HG02840 (cell line): ENCODE results near the gene STAMBP.
"Not testable (repeated sequence)": the region's sequence is repeated elsewhere in the genome, so short reads cannot be mapped to it uniquely, and the experiment has no call there.

Source experiments
- ATAC-seq: cut with Tn5 transposase; IDR thresholded peaks from one replicate; pipeline ENCODE4 v1.9.1; 2021; ENCODE audit warnings: mild to moderate bottlenecking, moderate library complexity, moderate number of reproducible peaks; ENCODE audit not compliant: unreplicated experiment, low FRiP score

STAMBP gene

DNA sequence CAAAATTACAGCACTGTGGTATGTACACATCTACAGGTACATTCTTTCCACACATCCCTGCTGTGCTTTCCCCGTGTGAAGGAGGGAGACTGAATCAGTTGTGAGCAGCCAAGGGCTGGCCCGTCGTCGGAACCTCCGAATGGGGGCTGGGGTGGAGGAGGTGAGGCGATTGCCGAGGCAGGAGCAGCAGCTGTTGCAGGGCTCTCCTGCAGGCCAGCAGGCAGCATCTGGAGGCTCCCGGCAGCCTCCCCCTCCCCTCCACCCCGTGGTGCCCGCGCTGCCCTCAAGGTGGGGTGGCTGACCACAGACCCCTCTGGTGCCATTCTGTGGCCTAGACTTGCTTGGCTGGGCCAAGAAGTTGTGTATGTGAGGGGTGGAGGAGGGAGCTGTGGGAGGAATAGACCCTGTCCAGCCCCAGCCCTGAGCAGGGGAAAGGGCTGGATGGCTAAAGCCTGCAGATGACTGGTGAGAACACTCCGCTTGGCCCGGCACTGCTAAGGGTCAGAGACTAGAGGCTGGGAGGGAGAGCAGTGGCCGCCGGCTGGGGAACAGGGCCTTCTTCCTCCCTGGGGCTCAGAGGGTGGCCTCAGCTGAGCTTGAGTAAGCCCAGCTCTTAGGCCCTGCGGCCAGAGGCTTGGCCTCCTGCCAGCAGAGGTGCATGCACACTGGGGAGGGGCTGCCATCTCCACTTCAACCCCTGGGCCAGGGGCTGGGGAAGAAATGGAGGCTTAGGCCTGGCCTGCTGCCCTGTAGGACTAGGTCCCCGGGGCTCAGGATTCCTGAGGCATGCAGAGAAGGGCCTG is 7.6 kb downstream of the STAMBP start:
- ATAC-seq, result no peak

DNA sequence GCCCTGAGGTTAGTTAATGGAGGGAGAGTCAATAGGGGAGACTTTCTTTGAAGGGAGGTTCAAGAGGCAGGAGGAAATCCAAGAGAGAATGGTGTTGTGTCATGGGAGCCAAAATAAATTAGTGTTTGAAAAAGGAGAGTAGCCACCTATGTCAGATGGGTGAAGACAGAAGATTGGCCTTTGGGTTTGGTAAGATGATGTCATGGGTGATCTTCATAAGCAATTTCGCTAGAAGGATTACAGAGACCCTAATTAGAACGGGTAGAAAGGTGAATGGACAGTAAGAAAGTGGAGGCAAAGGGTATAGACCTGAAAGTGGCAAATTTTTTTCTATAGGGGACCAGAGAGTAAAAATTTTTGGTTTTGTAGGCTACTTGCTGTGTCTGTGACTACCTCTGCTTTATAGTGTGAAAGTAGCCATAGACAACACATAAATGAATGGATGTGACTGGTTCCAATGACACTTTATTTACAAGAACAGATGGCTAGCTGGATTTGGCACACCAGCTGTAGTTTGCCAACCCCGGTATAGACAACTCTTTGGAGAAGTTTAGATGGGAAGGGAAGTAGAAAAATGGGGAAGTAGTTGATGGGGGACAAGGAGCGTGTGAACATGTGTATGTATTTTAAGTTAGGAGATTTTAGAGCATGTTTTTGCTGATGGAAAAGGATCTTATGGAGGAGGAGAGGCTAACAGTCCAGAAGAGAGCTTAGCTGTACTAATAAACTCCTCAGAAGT is 9.3 kb downstream of the STAMBP start:
- no peak for ATAC-seq

DNA sequence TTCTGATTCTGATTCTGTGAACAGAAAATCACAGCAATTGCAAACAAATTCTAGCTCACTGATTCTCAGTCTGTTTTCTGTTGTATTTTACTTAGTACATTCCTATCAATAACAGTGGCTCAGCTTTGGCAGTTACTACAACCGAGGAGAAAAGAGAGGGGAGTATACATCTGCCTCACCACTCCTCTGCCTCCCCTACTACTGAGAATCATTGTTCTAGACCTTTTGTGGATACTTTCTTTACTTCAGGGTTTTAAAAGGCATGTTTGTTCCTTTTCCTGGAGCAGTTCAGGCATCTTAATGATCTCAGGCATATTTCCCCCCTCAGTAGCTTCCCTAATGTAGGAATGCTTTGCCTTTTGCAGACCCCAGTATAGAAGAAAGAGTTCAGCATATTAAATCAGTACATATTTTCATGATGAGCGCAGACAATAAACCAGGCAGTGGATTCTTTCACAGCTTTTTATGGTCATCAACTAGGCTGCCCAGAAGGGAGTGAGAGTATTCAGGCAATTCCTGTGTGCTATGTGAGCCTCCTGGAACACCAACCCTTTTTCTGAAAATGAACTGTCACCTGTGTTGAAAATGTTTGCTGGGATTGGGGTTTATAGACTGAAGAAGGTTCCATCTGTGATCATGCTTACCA is 10.3 kb downstream of the STAMBP start:
- ATAC-seq, result no peak

DNA sequence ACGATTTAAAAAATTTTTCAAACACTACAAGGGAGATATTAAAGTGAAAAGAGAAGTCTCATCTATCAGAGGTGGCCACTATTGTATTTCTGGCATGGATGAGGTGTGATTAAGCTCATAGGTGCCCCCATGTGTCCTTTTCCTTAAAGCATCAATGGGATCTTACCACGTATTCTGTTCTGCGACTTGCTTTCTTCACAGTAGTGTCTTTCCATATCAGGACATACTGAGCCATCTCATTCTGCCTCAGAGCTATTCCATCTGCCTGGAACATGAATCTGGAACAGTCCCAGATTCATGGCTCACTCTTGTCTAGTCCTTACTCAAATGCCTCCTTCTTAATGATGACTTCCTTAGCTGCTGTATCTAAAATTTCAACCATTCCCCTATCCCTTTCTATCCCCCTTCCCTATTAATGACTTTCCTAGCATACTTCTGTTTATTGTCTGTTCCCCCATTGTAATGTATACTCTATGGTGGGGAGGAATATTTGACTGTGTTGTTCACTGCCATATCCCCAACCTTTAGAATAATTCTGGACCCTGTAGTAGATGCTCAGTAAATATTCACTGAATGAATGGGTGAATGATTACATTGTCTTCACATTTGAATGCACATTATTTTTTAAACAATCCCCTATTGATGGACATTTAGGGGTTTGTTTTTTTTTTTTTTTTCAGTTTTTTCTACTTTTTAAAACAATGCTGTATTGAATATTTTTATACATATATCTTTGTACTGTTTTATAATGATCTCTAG is 11.1 kb downstream of the STAMBP start:
- no peak for ATAC-seq

DNA sequence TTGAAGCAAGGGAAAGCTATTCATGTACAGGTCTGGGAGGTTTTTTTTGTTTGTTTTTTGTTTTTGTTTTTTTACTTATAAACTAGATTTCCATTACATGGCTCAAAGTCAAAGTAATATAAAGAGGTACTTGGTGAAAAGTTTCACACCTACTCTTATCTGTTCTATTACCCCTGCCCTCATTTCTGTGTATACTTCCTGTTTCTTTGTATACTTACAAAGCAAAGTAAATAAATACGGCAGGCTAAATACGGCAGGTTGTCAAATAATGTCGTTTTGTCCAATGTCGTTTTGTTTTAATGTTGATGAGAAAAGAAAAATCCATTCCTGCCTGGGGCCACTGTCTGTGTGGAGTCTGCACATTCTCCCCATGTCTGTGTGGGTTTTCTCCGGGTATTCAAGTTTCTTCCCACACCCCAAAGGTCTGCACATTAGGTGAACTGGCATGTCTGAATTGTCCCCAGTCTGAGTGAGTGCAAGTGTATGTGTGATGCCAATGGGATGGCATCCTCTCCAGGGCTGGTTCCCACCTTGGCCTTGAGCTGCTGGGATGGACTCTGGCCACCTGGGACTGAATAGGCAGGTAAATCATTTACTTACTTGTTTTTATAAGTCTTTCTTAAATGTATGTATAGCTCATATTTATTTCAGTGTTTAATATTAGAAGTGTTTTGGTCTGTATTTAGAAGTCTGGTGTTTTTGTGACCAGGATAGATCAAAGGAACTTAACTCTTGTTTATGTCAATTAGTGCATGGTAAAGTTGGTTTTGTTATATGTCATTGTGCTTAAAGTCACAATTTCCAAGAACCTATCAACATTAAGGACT is 13.4 kb downstream of the STAMBP start:
- no peak for ATAC-seq

GRCh38 chr2:73842739-73843019 is 13.9 kb downstream of the STAMBP start:
- no peak for ATAC-seq

DNA sequence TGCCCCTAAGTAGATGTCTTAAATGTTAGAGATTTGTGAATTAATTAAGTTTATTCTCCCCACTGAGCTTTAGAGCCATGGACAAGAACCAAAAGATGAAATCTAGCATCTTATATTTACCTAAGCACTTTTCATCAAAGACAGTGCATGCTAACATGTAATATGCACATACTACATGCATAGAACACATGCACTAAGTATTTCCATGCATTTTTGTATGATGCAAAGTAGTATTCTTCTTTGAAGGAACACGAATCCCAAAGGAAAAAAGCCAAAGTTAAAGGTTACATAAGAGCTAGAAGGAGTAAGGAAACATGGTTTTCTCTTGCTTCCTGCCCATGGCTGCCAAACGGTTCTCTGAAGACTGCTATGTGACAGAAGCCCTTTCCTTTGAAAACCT is 15.3 kb downstream of the STAMBP start:
- no peak for ATAC-seq

- no peak for ATAC-seq
These were observed 21.2 kb downstream of the STAMBP start for GRCh38 chr2:73850009-73850408.

- no peak for ATAC-seq
These were observed 22.5 kb downstream of the STAMBP start for GRCh38 chr2:73851274-73851673.

DNA sequence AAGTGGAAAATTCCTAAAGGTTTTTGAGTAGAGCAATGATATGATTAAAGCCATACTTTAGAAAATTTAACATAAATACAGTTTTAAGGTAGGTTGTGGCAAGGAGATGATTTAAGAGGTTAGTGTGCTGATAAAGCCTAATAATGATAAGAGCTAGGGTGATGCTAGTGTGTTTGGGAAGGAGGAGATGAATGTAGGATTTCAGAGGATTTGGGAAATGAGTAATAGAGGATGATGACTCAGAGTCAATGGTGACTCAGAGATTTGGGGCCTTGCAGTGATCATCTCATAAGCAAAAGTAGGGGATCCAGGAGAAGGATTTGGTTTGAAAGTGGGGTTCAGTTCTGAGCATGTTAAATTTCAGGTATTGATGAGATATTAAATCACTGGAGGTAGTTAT is 23.3 kb downstream of the STAMBP start:
- no peak for ATAC-seq

- no peak for ATAC-seq
These were observed 26.8 kb downstream of the STAMBP start for GRCh38 chr2:73855526-73855925.

- no peak for ATAC-seq
These were observed 27.5 kb downstream of the STAMBP start for GRCh38 chr2:73856214-73856613.

- no peak for ATAC-seq
These were observed 31.2 kb downstream of the STAMBP start for GRCh38 chr2:73859721-73860586.

- ATAC-seq, result no peak
These were observed 34.2 kb downstream of the STAMBP start for GRCh38 chr2:73862987-73863386.

DNA sequence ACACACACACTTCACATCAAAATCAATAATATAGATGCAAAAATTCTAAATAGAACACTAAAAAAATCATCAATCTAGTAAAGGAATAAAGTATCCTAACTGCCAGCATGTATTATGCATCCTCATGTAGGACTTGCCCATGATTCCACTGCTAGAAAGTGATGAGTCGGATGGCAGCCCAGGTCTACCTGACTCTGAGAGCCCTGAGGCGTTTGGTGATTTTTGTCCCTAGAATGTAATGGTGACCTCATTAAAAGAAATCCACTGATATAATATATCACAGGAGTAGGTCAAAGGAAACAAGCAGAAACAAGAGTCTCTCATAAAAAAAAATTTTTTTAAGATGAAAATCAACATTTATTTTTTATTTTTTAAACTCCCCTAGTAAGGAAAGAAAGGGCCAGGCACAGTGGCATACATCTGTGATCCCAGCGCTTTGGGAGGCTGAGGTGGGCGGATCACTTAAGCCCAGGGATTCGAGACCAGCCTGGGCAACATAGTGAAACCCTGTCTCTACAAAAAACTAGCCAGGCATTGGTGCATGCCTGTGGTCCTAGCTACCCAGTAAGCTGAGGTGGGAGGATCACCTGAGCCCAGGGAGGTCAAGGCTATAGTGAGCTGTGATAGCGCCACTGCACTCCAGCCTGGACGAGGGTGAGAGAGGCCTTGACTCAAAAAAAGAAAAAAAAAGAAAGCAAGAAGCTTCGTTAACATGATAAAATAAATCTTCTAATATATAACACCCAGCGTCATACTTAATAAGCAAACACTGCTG is 39.6 kb downstream of the STAMBP start:
- no peak for ATAC-seq

- ATAC-seq, result no peak
These were observed 41.3 kb downstream of the STAMBP start for GRCh38 chr2:73870084-73870483.

- ATAC-seq, result no peak
These were observed 48.5 kb downstream of the STAMBP start for GRCh38 chr2:73877071-73877802.

DNA sequence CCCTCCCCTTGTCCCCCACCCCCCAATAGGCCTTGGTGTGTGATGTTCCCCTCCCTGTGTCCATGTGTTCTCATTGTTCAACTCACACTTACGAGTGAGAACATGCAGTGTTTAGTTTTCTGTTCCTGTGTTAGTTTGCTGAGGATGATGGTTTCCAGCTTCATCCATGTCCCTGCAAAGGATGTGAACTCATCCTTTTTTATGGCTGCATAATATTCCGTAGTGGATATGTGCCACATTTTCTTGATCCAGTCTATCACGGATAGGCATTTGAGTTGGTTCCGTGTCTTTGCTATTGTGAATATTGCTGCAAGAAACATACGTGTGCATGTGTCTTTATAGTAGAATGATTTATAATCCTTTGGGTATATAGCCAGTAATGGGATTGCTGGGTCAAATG is 49.2 kb downstream of the STAMBP start:
- not testable (repeated sequence) for ATAC-seq
